AG09319 (cell line): Measurements from ENCODE around the gene ZNF692.

Experiments
- DNase-seq: peaks from one replicate; pipeline ENCODE4 v3.0.0-alpha.2; 2010; ENCODE audit warnings: low read depth; ENCODE audit errors: extremely low read depth
- CTCF ChIP-seq: IDR thresholded peaks from 2 replicates; pipeline ENCODE4 v1.5.1; 2011; ENCODE audit warnings: low read depth, mild to moderate bottlenecking, inconsistent platforms, low read length, moderate library complexity

The ZNF692 gene

GRCh38 chr1:248802454-248802853 is 56.4 kb downstream of the ZNF692 start:
- no peak for DNase-seq
- TF ChIP-seq CTCF = no peak

- no peak for DNase-seq
- no peak for TF ChIP-seq CTCF
Observed at GRCh38 chr1:248800459-248800858, 58.4 kb downstream of the ZNF692 start.
